CMK (cell line): Measurements from ENCODE around the gene RAP1GAP2.
"Not testable (repeated sequence)": the region's sequence is repeated elsewhere in the genome, so short reads cannot be mapped to it uniquely, and the experiment has no call there.

Experiments used
- DNase-seq: peaks from one replicate; pipeline ENCODE4 v3.0.0-alpha.2; 2010; ENCODE audit warnings: low read depth

RAP1GAP2 gene

GRCh38 chr17:3043737-3044365 is 247.6 kb downstream of the RAP1GAP2 start:
- no peak for DNase-seq

GRCh38 chr17:3046753-3047152 is 250.5 kb downstream of the RAP1GAP2 start:
- no peak for DNase-seq

- peak; percentile 77 for DNase-seq
Observed at GRCh38 chr17:3048727-3049471, 252.7 kb downstream of the RAP1GAP2 start.

GRCh38 chr17:3049705-3050295 is 253.6 kb downstream of the RAP1GAP2 start:
- DNase-seq = no peak

- not testable (repeated sequence) for DNase-seq
Observed at GRCh38 chr17:3054868-3055267, 258.6 kb downstream of the RAP1GAP2 start.

- DNase-seq = not testable (repeated sequence)
Observed at GRCh38 chr17:3062824-3063377, 266.7 kb downstream of the RAP1GAP2 start.

- not testable (repeated sequence) for DNase-seq
Observed at GRCh38 chr17:3063507-3063906, 267.3 kb downstream of the RAP1GAP2 start, which contains the start of gene OR1D5. Gene OR1D5, minus strand, starts transcription at chr17:3063607. Its CDS starts 0 bp downstream, at chr17:3063607.

GRCh38 chr17:3065192-3065591 is 269.0 kb downstream of the RAP1GAP2 start:
- not testable (repeated sequence) for DNase-seq

GRCh38 chr17:3073850-3074249 is 277.6 kb downstream of the RAP1GAP2 start:
- DNase-seq = not testable (repeated sequence)
